ENCODE data around the gene OTUB2.

DNA sequence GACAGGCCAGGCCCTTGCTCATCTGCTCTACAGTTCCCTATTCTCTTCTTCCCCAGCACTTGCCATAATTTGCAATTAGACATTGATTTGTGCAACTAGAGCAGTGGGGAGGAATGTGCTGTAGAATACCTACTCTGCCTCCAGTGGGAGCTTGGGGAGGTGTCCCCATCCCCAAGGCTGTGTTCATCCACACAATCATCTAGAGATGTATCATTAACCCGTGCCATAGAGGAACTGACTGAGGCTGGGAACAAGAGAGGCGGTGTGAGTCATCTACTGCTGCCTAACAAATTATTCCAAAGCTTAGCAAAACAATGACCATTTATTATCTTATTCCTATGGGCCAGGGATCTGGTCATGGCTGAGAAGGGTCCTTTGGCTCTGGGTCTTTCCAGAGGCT lies 5.1 kb upstream of the OTUB2 start:
- TF ChIP-seq, protein P1, sequence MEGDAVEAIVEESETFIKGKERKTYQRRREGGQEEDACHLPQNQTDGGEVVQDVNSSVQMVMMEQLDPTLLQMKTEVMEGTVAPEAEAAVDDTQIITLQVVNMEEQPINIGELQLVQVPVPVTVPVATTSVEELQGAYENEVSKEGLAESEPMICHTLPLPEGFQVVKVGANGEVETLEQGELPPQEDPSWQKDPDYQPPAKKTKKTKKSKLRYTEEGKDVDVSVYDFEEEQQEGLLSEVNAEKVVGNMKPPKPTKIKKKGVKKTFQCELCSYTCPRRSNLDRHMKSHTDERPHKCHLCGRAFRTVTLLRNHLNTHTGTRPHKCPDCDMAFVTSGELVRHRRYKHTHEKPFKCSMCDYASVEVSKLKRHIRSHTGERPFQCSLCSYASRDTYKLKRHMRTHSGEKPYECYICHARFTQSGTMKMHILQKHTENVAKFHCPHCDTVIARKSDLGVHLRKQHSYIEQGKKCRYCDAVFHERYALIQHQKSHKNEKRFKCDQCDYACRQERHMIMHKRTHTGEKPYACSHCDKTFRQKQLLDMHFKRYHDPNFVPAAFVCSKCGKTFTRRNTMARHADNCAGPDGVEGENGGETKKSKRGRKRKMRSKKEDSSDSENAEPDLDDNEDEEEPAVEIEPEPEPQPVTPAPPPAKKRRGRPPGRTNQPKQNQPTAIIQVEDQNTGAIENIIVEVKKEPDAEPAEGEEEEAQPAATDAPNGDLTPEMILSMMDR (IDR thresholded peaks at IDR 0.05), result no peak
- TF ChIP-seq POLR2A (IDR thresholded peaks at IDR 0.05), result no peak

Measured in lower leg skin (tissue), 3 donors.